GM15510 (cell line): ENCODE results near the gene KAT14.

Experiments
- POLR2A ChIP-seq: IDR thresholded peaks from 3 replicates; pipeline ENCODE4 v1.6.1; 2011; ENCODE audit warnings: borderline replicate concordance; ENCODE audit not compliant: insufficient read length; ENCODE audit errors: extremely low read depth

Gene KAT14

GRCh38 chr20:18138639-18139583 lies 1.2 kb downstream of the KAT14 start:
- no peak for TF ChIP-seq POLR2A

- TF ChIP-seq POLR2A, result no peak
These were observed 2.2 kb downstream of the KAT14 start for GRCh38 chr20:18139832-18140231.

GRCh38 chr20:18144541-18145099 lies 7.0 kb downstream of the KAT14 start:
- TF ChIP-seq POLR2A, result no peak

- no peak for TF ChIP-seq POLR2A
These were observed 16.7 kb downstream of the KAT14 start for GRCh38 chr20:18154342-18154741.

- no peak for TF ChIP-seq POLR2A
These were observed 18.4 kb downstream of the KAT14 start for GRCh38 chr20:18156045-18156444.

- TF ChIP-seq POLR2A, result no peak
These were observed 26.7 kb downstream of the KAT14 start for GRCh38 chr20:18164356-18164755.

GRCh38 chr20:18165553-18165952 lies 27.9 kb downstream of the KAT14 start:
- no peak for TF ChIP-seq POLR2A

GRCh38 chr20:18166241-18166881 lies 28.7 kb downstream of the KAT14 start:
- TF ChIP-seq POLR2A, result no peak

GRCh38 chr20:18166950-18167349 lies 29.3 kb downstream of the KAT14 start:
- TF ChIP-seq POLR2A, result no peak

GRCh38 chr20:18172379-18172778 lies 34.7 kb downstream of the KAT14 start:
- no peak for TF ChIP-seq POLR2A

- TF ChIP-seq POLR2A, result no peak
These were observed 37.4 kb downstream of the KAT14 start for GRCh38 chr20:18174906-18175683.

- TF ChIP-seq POLR2A, result no peak
These were observed 38.7 kb downstream of the KAT14 start for GRCh38 chr20:18176318-18176785.

- TF ChIP-seq POLR2A, result no peak
These were observed 43.2 kb downstream of the KAT14 start for GRCh38 chr20:18180815-18181214.

GRCh38 chr20:18187020-18187419 lies 49.4 kb downstream of the KAT14 start:
- no peak for TF ChIP-seq POLR2A

- no peak for TF ChIP-seq POLR2A
These were observed 50.8 kb downstream of the KAT14 start for GRCh38 chr20:18188434-18188833.
